ENCODE measurements around the gene SMYD3. TPM values are rescaled to one million over a fixed set of nuclear protein-coding genes. Genes with fewer than 3 reads are reported as not detected.

SMYD3 gene
- total and polyA plus RNA-seq, 10 of the 15 experiments (the other 5 are each of a cell fraction or from before 2014, with no cell fraction given) = 18.3 to 54.0 (median 24.8) TPM

DNA sequence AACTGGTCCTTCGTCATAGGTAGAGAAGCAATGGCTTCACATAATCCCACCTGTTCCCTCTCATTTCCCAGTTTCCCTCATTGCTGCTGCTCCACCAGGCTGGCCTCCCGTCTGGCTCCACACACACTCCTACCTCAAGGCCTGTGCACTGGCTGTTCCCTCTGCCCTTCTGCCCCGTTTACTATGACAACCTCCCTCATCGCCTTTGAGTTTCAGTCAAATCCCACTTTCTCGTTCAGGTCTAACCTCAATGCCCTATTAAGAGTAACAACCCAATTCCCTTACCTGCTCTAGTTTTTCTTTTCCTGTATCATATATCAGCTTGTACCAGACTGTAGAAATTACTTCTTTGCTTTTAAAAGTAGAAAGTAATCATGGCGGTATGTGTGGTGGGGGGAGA lies 589.7 kb downstream of the SMYD3 start:
- ChIA-PET CTCF (interaction anchor here (1.2 kb wide), 1 partner anchor 12 kb away, joined by 3 read pairs; no protein-coding TSS in a partner anchor), RAD21 (ENCODE audit: unreplicated experiment) (no interaction called here), POLR2A (no interaction called here), SMC1A (ENCODE audit: uncharacterized antibody, unreplicated experiment) (no interaction called here)
- no peaks in the 10 kb centered on the region for H3K27me3 ChIP-seq (replicated peaks in 1 of 2; ENCODE audit: control insufficient read depth in 2 of 2, insufficient read depth in 2 of 2, low read length in 1 of 2)
- H2AFZ ChIP-seq (ENCODE audit: control insufficient read depth, low read depth, low read length) = no peak overlapping the region
- no peak overlapping the region for H3K27ac ChIP-seq (ENCODE audit: control insufficient read depth, insufficient read depth)
- BruUV-seq (replicated peaks) = no TSS peak
- TF ChIP-seq IRF5 (IDR thresholded peaks at IDR 0.05; ENCODE audit: borderline replicate concordance) = no peak
- no peak for TF ChIP-seq TAF1 (IDR thresholded peaks at IDR 0.05; ENCODE audit: borderline replicate concordance, low read depth, low read length)
- TF ChIP-seq CHD1 (IDR thresholded peaks at IDR 0.05; ENCODE audit: low read depth, low read length) = no peak
- no peak for TF ChIP-seq CHD2 (IDR thresholded peaks at IDR 0.05; ENCODE audit: borderline replicate concordance, low read depth, low read length)
- FAIRE-seq = no peak
- in situ Hi-C loops (cut with MboI) = no loop called here
- H3K4me1 ChIP-seq (ENCODE audit: control insufficient read depth, insufficient read depth, low read length) = peaks cover 3% of the 10 kb centered on the region; the same call in 1 of the 2 replicates
- no peak for DNase-seq (ENCODE audit: low read depth, low spot score)
- 76% methylated on average over 6 of the region's 6 CpGs for WGBS (ENCODE audit: insufficient coverage, insufficient replicate concordance, low lambda C conversion rate, missing lambda C conversion rate)
- H3K9ac ChIP-seq (ENCODE audit: control insufficient read depth, insufficient read depth, low read length) = no peak overlapping the region
- intact Hi-C loops (cut with micrococcal nuclease; ENCODE audit: unreplicated experiment) = no loop called here
- no peak overlapping the region for H3K4me2 ChIP-seq (ENCODE audit: control insufficient read depth, insufficient read depth)
- no peaks in the 10 kb centered on the region; the same call in 1 of the 3 replicates for H3K9me3 ChIP-seq (replicated peaks; ENCODE audit: control insufficient read depth, insufficient read depth, low read length)
- H4K20me1 ChIP-seq (ENCODE audit: control insufficient read depth, insufficient read depth) = no peaks in the 10 kb centered on the region
- no peaks in the 10 kb centered on the region for H3K36me3 ChIP-seq (ENCODE audit: control insufficient read depth in 2 of 2, insufficient read depth in 2 of 2, low read length in 1 of 2)
- H3K79me2 ChIP-seq (ENCODE audit: control insufficient read depth, insufficient read depth, low read length) = no peaks in the 10 kb centered on the region
- no peak for ATAC-seq
- no peak overlapping the region for H3K4me3 ChIP-seq

GRCh38 chr1:245915841-245916240 lies 591.2 kb downstream of the SMYD3 start:
- Histone ChIP-seq H2AFZ (ENCODE audit: control insufficient read depth, low read depth, low read length) (no peak overlapping the region), H3K9me3 (replicated peaks; ENCODE audit: control insufficient read depth, insufficient read depth, low read length) (no peaks in the 10 kb centered on the region; the same call in 2 of the 3 replicates), H3K9ac (ENCODE audit: control insufficient read depth, insufficient read depth, low read length) (no peak overlapping the region), H4K20me1 (ENCODE audit: control insufficient read depth, insufficient read depth) (no peaks in the 10 kb centered on the region), H3K4me3 (no peak overlapping the region), H3K4me2 (ENCODE audit: control insufficient read depth, insufficient read depth) (no peak overlapping the region), H3K27ac (ENCODE audit: control insufficient read depth, insufficient read depth) (no peak overlapping the region), H3K27me3 (replicated peaks in 1 of 2; ENCODE audit: control insufficient read depth in 2 of 2, insufficient read depth in 2 of 2, low read length in 1 of 2) (no peaks in the 10 kb centered on the region), H3K36me3 (ENCODE audit: control insufficient read depth in 2 of 2, insufficient read depth in 2 of 2, low read length in 1 of 2) (no peaks in the 10 kb centered on the region), H3K79me2 (ENCODE audit: control insufficient read depth, insufficient read depth, low read length) (no peaks in the 10 kb centered on the region), H3K4me1 (ENCODE audit: control insufficient read depth, insufficient read depth, low read length) (no peaks in the 10 kb centered on the region; the same call in 1 of the 2 replicates)
- FAIRE-seq = no peak
- SMC1A ChIA-PET (ENCODE audit: uncharacterized antibody, unreplicated experiment) = no interaction called here
- BruUV-seq (replicated peaks) = no TSS peak
- RAD21 ChIA-PET (ENCODE audit: unreplicated experiment) = no interaction called here
- POLR2A ChIA-PET = no interaction called here
- WGBS (ENCODE audit: insufficient coverage, insufficient replicate concordance, low lambda C conversion rate, missing lambda C conversion rate) = 69% methylated on average over 2 of the region's 2 CpGs
- ATAC-seq = no peak
- no peak for DNase-seq (ENCODE audit: low read depth, low spot score)
- intact Hi-C loops (cut with micrococcal nuclease; ENCODE audit: unreplicated experiment) (no loop called here), in situ Hi-C loops (cut with MboI) (no loop called here)
- CTCF ChIA-PET = no interaction called here
- TF ChIP-seq HDAC2 (IDR thresholded peaks at IDR 0.05) (no peak), EZH2 (IDR thresholded peaks at IDR 0.05; ENCODE audit: borderline replicate concordance, control insufficient read depth, low read depth, low read length) (no peak), NBN (IDR thresholded peaks at IDR 0.05) (no peak), PBX3 (IDR thresholded peaks at IDR 0.05; ENCODE audit: insufficient replicate concordance, low read depth, low read length) (no peak), EGR1 (IDR thresholded peaks at IDR 0.05; ENCODE audit: borderline replicate concordance in 1 of 2, low read depth in 2 of 2, low read length in 2 of 2) (no peak)
- TF ChIP-seq, protein P1, sequence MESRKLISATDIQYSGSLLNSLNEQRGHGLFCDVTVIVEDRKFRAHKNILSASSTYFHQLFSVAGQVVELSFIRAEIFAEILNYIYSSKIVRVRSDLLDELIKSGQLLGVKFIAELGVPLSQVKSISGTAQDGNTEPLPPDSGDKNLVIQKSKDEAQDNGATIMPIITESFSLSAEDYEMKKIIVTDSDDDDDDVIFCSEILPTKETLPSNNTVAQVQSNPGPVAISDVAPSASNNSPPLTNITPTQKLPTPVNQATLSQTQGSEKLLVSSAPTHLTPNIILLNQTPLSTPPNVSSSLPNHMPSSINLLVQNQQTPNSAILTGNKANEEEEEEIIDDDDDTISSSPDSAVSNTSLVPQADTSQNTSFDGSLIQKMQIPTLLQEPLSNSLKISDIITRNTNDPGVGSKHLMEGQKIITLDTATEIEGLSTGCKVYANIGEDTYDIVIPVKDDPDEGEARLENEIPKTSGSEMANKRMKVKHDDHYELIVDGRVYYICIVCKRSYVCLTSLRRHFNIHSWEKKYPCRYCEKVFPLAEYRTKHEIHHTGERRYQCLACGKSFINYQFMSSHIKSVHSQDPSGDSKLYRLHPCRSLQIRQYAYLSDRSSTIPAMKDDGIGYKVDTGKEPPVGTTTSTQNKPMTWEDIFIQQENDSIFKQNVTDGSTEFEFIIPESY (IDR thresholded peaks at IDR 0.05) = no peak
